Panc1 (cell line): ENCODE results near the gene FCN1. TPM values are rescaled to one million over a fixed set of nuclear protein-coding genes. Genes with fewer than 3 reads are reported as not detected.

Experiments
- ATAC-seq: fragments of 200-7000 bp; cut with Tn5 transposase; 2 replicates; pipeline ENCODE4 v1.9.1; 2020; ENCODE audit warnings: mild to moderate bottlenecking, moderate library complexity
- BruUV-seq: library from RNA; stranded (reverse); fragments of 400-500 nt; replicated peaks from 2 replicates; lab custom pipeline; 2021; lab: Mats Ljungman, UMichigan
- CTCF ChIA-PET: fragments of 300-600 bp; sonication (Branson Sonifier 250); formaldehyde crosslinking; loops from one replicate; lab custom pipeline; 2022; ENCODE audit warnings: antibody characterized with exemption; lab: Charles Lee
- POLR2A ChIA-PET: fragments of 300-600 bp; sonication (Branson Sonifier 250); formaldehyde crosslinking; loops from one replicate; lab custom pipeline; 2022; ENCODE audit warnings: antibody characterized with exemption; lab: Charles Lee
- DNase-seq: peaks from one replicate; pipeline ENCODE4 v3.0.0-alpha.2; 2010; ENCODE audit warnings: low read depth, low spot score
- H3K27ac ChIP-seq: 2 replicates; pipeline ENCODE4 v1.5.1; 2011; ENCODE audit warnings: mild to moderate bottlenecking, low read length, inconsistent platforms
- H3K27me3 ChIP-seq: fragments of 200-500 bp; sonication (Bioruptor generic); 2 replicates; pipeline ENCODE4 v1.6.0; 2014; ENCODE audit warnings: low read length, inconsistent platforms; ENCODE audit not compliant: control insufficient read depth, insufficient read depth
- H3K36me3 ChIP-seq: fragments of 200-500 bp; sonication (Bioruptor generic); 2 replicates; pipeline ENCODE4 v1.5.1; 2014; ENCODE audit warnings: inconsistent platforms, mild to moderate bottlenecking, low read length, moderate library complexity; ENCODE audit not compliant: control insufficient read depth, insufficient read depth
- H3K4me1 ChIP-seq: 2 replicates; pipeline ENCODE4 v1.5.1; 2011; ENCODE audit warnings: inconsistent platforms, mild to moderate bottlenecking, low read length, moderate library complexity; ENCODE audit not compliant: control insufficient read depth, insufficient read depth
- H3K4me3 ChIP-seq, 2 experiments: 2 replicates each; pipeline ENCODE4 v1.5.1; 2011 to 2012; ENCODE audit warnings: low read depth in 2 of 2, low read length in 2 of 2, mild to moderate bottlenecking in 2 of 2, inconsistent platforms in 1 of 2, moderate library complexity in 1 of 2
- H3K9me3 ChIP-seq: fragments of 200-500 bp; sonication (Bioruptor generic); 2 replicates; pipeline ENCODE4 v1.5.1; 2014; ENCODE audit warnings: low read depth, mild to moderate bottlenecking, inconsistent platforms, low read length, moderate library complexity; ENCODE audit not compliant: control insufficient read depth, insufficient read depth
- POLR2AphosphoS5 ChIP-seq: IDR thresholded peaks from 2 replicates; pipeline ENCODE4 v1.6.1; 2012; ENCODE audit warnings: mild to moderate bottlenecking, low read depth, low read length, moderate library complexity
- SIN3A ChIP-seq: IDR thresholded peaks from 2 replicates; pipeline ENCODE4 v1.6.1; 2012; ENCODE audit warnings: low read depth, mild to moderate bottlenecking, low read length, moderate library complexity, borderline replicate concordance; ENCODE audit not compliant: insufficient read depth
- TCF7L2 ChIP-seq: IDR thresholded peaks from 2 replicates; pipeline ENCODE4 v1.6.1; 2011; ENCODE audit warnings: mild to moderate bottlenecking, low read depth, low read length, inconsistent platforms
- in situ Hi-C: cut with HindIII; loops from 2 replicates; pipeline ENCODE4 v1.10.0; 2016; ENCODE audit warnings: low sequenced_read_pairs, low pct_unique_long_range_greater_than_20kb
- intact Hi-C: fragments of 100-400 bp; cut with micrococcal nuclease; formaldehyde crosslinking; loops from one replicate; pipeline ENCODE4 v1.10.0; 2022; ENCODE audit not compliant: unreplicated experiment
- total RNA-seq: library from RNA; stranded (reverse); gene quantifications from one replicate; pipeline ENCODE4 v1.2.1, GENCODE V29; 2021; ENCODE audit not compliant: unreplicated experiment
- TF ChIP-seq, protein P1 (sequence below), 2 experiments: IDR thresholded peaks; 2 replicates each; pipeline ENCODE4 v1.6.1; 2011 to 2012; ENCODE audit warnings: low read depth in 2 of 2, control low read depth in 1 of 2, low read length in 1 of 2, mild to moderate bottlenecking in 1 of 2, moderate library complexity in 1 of 2; ENCODE audit not compliant: insufficient read depth in 1 of 2
- TF ChIP-seq, protein P2 (sequence below): fragments of 450-650 bp; IDR thresholded peaks from 2 replicates; pipeline ENCODE4 v1.5.1; 2017; ENCODE audit warnings: mild to moderate bottlenecking

The FCN1 gene
- total RNA-seq, 1 experiment from 2014 or later: not detected

DNA sequence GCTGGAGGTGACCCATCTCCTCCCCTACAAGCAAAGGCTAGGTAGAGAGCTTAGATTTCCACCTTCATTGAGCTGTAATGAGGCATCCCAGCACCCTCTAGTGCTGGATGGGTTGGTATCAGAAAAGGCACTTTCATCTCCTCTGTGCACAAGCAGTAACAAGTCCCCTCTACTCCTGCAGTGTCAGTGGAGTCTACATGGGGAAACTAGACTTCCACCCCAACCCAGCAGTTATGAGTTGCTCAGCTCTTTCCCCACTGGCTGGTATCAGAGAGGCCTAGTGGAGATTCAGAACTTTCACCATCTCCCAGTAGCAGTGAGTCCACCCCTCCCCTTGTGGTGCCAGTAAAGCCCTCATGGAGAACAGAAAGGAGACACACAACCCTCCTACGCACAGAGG is 17.9 kb downstream of the FCN1 start:
- Histone ChIP-seq H3K27ac (no peak overlapping the region), H3K4me3 (no peak overlapping the region), H3K9me3 (no peaks in the 10 kb centered on the region), H3K27me3 (peaks cover 3% of the 10 kb centered on the region; the same call in 1 of the 2 replicates), H3K36me3 (no peaks in the 10 kb centered on the region), H3K4me1 (no peaks in the 10 kb centered on the region)
- ChIA-PET CTCF (interaction anchor here (0.6 kb wide), 1 partner anchor 31 kb away, joined by 15 read pairs; no protein-coding TSS in a partner anchor), POLR2A (no interaction called here)
- DNase-seq (no peak), ATAC-seq (no peak)
- no TSS peak for BruUV-seq
- TF ChIP-seq POLR2AphosphoS5 (no peak), SIN3A (no peak), TCF7L2 (no peak)
- TF ChIP-seq, protein P1, sequence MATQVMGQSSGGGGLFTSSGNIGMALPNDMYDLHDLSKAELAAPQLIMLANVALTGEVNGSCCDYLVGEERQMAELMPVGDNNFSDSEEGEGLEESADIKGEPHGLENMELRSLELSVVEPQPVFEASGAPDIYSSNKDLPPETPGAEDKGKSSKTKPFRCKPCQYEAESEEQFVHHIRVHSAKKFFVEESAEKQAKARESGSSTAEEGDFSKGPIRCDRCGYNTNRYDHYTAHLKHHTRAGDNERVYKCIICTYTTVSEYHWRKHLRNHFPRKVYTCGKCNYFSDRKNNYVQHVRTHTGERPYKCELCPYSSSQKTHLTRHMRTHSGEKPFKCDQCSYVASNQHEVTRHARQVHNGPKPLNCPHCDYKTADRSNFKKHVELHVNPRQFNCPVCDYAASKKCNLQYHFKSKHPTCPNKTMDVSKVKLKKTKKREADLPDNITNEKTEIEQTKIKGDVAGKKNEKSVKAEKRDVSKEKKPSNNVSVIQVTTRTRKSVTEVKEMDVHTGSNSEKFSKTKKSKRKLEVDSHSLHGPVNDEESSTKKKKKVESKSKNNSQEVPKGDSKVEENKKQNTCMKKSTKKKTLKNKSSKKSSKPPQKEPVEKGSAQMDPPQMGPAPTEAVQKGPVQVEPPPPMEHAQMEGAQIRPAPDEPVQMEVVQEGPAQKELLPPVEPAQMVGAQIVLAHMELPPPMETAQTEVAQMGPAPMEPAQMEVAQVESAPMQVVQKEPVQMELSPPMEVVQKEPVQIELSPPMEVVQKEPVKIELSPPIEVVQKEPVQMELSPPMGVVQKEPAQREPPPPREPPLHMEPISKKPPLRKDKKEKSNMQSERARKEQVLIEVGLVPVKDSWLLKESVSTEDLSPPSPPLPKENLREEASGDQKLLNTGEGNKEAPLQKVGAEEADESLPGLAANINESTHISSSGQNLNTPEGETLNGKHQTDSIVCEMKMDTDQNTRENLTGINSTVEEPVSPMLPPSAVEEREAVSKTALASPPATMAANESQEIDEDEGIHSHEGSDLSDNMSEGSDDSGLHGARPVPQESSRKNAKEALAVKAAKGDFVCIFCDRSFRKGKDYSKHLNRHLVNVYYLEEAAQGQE (IDR thresholded peaks at IDR 0.05; ENCODE audit: insufficient read depth in 1 of 2, low read depth in 2 of 2, low read length in 1 of 2): no peak
- intact Hi-C loops: no loop called here
- in situ Hi-C loops: no loop called here

DNA sequence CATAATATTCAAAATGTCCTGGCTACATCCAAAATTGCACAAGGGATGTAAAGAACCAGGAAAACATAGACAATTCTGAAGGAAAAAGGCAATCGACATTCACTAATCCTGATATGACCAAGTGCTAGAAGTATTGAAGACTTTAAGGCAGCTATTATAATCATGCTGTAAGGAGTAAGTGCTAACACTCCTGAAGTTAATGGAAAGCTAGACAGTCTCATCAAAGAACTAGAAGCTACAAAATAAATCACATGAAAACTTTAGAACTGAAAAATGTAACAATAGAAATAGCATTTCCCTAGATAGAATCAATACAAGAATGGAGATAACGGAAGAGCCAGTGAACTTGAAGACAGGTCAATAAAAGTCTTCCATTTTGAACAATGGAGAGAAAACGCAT is 18.5 kb downstream of the FCN1 start:
- DNase-seq (no peak), ATAC-seq (no peak)
- no TSS peak for BruUV-seq
- peaks cover 3% of the 10 kb centered on the region; the same call in 1 of the 2 replicates for H3K27me3 ChIP-seq
- H3K27ac ChIP-seq: no peak overlapping the region
- intact Hi-C loops (no loop called here), in situ Hi-C loops (no loop called here)
- no peak overlapping the region for H3K4me3 ChIP-seq
- POLR2A ChIA-PET: no interaction called here
- CTCF ChIA-PET: no interaction called here
- TF ChIP-seq POLR2AphosphoS5: no peak
- TF ChIP-seq, protein P1 (IDR thresholded peaks at IDR 0.05; ENCODE audit: insufficient read depth in 1 of 2, low read depth in 2 of 2, low read length in 1 of 2): no peak
- no peak for TF ChIP-seq TCF7L2
- TF ChIP-seq SIN3A: no peak
- TF ChIP-seq, protein P2, sequence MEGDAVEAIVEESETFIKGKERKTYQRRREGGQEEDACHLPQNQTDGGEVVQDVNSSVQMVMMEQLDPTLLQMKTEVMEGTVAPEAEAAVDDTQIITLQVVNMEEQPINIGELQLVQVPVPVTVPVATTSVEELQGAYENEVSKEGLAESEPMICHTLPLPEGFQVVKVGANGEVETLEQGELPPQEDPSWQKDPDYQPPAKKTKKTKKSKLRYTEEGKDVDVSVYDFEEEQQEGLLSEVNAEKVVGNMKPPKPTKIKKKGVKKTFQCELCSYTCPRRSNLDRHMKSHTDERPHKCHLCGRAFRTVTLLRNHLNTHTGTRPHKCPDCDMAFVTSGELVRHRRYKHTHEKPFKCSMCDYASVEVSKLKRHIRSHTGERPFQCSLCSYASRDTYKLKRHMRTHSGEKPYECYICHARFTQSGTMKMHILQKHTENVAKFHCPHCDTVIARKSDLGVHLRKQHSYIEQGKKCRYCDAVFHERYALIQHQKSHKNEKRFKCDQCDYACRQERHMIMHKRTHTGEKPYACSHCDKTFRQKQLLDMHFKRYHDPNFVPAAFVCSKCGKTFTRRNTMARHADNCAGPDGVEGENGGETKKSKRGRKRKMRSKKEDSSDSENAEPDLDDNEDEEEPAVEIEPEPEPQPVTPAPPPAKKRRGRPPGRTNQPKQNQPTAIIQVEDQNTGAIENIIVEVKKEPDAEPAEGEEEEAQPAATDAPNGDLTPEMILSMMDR: no peak
- no peaks in the 10 kb centered on the region for H3K4me1 ChIP-seq
- H3K36me3 ChIP-seq: no peaks in the 10 kb centered on the region
- no peaks in the 10 kb centered on the region for H3K9me3 ChIP-seq
